HG02870 (cell line): Measurements from ENCODE around the gene ZNF329.

Source experiments
- ATAC-seq: cut with Tn5 transposase; IDR thresholded peaks from one replicate; pipeline ENCODE4 v1.9.1; 2021; ENCODE audit warnings: mild to moderate bottlenecking, moderate library complexity; ENCODE audit not compliant: unreplicated experiment

Gene ZNF329

DNA sequence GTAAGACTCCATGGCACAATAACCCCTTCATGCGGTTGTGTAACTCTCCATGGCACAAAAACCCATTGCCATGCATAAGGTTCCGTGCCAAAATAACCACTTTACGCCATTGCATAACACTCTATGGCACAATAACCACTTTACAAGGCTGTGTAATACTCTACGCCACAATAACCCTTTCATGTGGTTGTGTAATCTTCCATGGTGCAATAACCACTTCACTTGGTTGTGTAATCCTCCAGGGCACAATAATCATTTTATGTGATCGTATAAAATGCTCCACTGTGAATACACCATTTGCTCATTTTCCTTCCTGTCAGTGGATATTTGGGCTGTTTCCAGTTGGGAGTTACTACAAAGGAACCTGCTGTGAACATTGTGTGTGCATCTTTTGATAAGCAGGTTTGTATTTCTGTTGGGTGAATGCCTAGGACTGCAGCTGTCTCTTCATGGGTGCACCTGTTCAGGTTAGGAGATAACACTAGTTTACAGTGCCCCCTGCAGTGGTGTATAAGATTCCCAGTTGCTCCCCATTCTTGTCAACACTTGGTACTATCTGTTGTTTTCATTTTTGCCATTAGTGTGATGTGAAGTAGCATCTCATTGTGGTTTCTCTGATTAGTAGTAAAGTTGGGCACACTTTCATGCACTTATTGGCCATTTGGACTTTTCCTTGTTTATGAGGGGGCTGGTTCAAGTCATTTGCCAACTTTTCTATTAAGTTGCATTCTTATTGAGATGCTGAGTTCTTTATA lies 31.4 kb downstream of the ZNF329 start:
- no peak for ATAC-seq

DNA sequence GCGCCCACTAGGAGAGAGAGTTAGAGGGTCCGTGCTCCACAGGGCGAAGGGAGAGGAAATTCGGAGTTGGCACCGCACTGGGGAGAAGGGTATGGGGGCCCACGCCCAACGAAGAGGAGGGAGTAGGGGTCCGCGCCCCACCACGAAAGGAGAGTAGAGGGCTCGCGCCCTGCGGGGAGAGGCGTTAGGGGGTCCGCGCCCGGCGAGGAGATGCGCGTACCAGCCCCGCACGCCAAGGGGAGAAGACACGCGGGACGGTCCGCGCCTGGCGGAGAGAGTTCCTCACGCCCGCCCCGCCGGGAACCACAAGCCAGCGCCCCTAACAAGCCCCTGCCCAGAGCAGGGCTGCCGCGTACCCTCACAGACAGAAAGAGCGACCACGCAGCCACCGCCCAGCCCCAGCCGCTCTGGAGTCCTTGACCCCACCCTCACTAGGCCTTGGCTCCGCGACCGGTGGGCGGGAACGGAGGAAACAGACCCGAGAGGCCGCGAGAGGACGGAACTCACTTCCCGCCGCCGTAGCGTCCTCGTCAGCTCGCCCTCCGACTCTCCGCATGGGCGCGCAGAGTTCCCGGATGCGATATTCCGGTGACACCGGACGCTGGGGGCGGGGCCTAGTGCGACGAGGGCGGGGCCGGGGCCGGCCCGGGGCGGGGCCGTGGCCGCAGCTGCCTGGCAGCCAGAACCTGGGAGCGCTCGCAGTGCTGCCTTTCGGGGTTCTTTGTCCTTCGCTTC lies 32.6 kb downstream of the ZNF329 start:
- ATAC-seq, result no peak

DNA sequence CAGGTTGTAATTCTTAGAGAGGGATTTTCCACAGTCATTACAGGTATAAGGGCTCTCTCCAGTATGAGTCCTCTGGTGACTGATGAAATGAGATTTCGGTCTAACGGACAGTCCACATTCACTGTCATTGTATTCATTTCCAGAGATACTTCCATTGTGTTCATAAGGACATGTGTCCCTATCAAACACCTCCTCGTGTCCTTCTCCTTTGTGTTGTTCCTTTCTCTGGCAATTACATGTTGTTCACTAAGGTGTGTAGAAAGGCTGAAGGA lies 42.1 kb downstream of the ZNF329 start:
- no peak for ATAC-seq

DNA sequence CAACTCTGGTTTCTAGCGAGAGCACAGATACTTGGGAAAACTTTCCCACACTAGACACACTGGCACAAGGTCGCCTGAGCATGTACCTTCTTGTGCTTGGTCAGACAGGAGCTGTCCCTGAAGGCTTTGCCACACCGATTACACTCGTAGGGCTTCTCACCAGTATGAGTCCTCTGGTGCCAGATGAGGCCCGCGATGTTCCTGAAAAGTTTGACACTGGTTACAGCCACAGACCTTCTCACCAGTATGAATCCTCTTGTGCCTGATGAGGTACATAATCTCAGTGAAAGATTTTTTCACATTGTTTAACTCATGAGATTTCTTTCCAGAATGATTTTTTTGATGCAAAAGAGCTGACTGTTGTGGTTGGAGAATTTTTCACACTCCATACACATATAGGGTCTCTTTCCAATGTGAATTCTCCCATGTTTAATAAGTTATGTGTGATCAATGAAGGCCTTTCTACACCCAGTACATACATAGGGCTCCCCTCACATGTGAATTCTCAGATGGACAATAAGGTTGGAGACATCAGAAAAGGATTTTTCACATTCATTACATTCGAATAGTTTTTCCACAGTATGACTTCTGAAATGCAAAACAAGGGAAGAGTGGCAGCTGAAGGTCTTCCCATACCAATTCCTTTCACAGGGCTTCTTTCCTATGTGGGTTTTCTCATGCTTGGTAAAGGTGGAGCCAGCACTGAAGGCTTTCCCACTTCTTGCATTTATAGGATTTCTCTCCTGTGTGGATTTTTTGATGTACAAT lies 42.6 kb downstream of the ZNF329 start:
- ATAC-seq, result no peak

DNA sequence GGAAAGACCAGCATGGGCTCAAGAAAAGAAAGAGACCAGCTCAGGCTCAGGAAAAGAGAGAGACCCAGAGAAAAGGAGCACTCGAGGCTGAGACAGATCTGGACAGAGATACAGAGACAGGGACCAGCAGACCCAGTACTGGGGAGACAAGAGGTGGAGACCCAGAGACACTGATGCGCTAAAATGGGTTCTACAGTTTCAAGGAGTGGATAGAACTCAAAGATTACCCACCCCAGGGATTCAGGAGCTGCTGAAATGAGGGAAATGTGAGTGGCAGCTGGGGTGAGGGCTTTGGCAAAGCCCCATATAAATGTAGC lies 51.9 kb downstream of the ZNF329 start:
- ATAC-seq, result no peak

DNA sequence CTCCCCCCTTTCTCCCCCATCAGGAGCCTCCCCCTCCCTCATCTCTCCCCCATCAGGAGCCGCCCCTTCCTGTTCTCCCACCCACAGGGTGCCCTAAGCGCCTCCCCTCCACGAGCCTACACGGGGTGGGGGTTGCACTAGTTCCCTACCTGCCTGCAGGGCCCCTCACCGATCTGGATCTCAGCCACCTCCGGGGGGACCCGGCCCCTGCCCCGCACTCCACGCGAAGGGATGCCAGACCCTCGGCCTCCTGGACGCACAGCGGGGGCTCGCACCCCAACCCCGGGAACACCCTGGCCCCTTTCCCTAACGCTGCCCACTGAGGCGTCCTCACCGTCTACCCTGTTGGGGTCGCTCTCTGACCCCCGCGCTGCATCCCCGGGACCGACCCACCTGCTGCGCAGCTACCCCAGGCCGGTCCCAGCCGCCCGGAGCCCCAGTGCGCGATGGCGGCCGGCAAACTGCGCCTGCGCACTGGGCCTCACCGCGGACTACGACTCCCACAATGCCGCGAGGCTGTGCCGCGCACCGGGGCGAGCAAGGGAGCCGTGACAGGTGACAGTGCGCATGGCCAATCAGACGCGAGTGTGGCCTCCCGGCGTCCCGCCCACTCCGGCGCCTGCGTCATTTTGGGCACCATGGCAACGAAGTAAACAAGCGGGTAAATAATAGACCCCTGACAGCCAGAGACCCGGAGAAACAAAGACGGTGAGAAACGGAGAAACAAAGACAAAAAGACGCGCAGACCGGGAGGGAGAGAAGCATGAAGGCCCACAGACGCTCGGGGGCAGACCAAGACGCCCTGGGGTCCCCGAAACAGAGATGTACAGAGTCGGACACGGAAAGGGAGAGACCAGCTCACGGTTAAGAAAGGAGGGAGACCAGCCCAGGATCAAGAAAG lies 52.6 kb downstream of the ZNF329 start, which contains the start of gene ZSCAN18:
ZSCAN18 (minus strand) TSS at position 451 of the 901 bp plus-strand sequence. CDS start 7,964 bp downstream, outside the sequence.
- peak; percentile 59 for ATAC-seq

DNA sequence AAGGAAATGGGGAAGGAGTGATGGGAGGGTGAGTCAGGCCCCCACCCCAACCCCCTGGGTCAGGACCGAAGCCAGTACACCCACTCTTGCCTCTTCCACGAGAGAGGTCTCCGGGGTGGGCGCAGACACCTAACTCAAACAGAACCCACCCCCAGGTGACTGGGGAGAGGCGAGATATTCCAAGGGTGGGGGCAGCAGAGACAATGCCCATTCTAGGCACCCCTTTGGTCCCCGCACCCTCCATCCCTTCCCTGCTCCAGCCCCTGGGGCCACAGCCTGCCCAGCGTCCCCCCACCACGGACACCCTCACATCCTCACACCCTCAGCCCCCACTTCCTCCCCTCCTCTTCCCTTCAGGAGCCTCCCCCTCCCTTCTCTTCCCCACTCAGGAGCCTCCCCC lies 53.2 kb downstream of the ZNF329 start:
- ATAC-seq, result no peak

DNA sequence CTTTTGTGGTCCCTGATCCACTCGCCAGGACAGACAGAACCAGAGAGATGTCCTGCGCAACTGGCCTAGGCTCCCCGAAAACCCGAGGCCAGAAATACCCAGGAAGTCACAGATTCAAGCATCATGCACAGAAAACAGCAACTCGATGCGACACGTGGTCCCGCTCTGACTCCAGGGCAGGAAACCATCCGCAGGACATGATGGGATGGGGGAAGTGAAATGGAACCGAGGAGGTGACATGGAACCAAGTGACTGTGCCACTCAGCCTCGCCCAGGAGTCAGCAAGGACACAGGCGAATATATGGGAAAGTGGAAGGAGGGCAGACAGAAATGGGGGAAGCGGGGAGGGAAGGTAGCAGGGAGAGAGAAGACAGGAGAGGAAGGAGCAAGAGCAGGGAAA lies 53.7 kb downstream of the ZNF329 start:
- no peak for ATAC-seq

DNA sequence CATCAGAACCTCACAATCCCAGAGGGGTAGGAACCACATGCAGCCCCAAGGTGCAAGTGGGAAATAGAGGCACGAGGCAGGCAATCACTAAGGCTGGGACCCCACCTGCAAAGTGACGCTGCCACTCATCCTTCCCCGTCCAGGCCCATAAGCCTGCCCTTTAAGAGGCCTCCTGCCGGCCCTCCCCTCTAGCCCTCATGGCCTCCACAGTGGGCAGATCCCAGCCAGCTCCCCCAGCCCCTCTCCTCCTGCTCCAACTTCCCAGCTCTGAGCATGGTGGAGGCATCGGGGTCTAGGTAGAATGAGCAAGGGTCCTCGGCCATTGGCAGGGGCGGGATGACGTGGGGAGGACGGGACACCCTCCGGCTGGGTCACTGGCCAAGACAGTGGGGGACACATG lies 55.3 kb downstream of the ZNF329 start:
- ATAC-seq, result no peak

DNA sequence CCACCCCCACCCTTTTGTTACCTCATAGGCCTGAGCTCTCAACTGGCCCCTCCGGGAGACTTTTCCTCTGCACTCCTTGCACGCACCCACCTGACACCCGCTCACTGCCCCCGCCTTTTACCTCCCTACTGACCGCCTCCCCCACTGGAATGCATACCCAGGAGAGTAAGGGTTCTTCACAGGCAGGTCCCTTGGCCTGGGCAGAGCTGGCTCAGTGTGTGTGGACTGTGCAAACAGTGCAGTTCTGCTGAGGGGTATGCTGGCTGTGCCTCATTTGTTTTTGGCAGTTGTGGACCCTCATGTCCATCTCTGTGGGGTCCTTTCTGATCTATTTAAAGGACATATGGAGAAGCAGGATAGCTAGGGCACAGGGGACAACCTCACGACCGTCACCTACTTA lies 57.5 kb downstream of the ZNF329 start:
- no peak for ATAC-seq

DNA sequence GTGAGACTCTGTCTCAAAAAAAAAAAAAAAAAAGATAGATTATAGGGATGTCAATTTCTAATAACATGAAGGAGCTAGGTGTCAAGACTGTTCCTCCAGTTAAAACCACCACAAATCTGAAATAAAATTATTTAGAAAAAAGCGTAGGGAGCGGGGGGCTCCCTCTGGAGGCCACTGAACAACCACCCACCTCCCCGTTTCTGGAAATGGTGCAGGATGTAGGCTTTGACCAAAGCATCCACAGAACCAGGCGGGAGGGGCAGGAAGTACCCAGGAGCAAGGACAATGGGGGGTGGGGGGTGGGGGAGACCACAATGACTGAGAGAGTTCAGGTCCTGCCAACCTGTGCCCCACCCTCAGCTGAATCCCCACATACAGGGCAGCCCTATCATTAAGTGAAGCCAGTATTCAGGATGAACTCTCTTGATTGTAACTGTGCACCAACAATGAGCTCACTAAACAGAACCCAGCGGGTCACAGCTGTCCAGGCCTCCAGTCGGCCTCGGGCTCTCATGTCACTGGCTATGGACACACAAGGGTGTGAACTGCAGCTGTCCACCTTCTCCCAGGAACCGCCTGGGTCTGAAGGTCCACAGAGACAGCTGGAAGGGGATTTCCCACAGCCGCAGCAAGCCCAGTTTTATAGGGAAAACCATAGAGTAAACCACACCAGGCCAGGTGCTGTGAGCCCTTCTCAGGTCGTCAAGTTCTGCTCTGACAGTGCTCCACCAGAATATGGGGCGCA lies 59.2 kb downstream of the ZNF329 start:
- no peak for ATAC-seq

DNA sequence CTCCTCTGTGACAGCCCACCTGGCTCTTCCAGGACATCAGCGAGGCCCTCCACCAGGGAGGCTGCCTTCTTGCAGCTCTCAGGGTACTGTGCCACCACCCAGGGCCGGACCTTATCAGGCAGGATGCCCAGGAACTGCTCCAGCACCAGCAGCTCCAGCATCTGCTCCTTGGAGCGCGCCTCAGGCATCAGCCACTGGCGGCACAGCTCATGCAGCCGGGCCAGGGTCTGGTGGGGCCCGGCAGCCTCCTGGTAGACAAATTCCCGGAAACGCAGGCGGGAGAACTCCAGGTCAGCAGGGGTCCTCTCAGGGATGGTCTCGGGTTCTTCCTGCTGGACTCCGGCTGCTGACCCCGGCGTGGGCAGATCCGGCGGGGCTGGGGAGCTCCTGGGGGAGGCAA lies 60.7 kb downstream of the ZNF329 start:
- ATAC-seq, result no peak

DNA sequence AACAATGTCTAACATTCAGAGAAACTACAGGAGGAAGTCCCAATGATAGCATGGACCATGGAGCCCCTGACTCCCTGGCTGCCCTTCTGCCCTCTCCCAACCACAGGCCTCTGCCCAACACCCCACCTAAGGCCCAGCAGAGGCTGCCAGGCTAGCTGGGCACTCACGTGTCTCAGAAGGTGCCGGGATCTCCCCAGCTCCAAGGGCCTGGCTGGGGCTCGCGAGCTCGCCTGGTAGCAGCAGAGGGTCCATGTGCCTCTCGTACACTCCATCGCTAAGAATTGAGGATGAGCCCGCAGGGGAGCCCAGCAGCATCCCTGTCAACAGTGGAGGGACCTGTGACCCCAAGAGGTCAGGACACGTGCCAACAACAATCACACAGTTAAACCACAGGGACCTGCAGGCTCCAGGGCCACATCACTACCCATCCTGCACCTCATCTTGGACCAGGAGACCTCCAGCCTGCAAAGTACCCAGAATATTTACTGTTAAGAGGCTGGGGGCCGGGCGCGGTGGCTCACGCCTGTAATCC lies 62.0 kb downstream of the ZNF329 start:
- no peak for ATAC-seq

DNA sequence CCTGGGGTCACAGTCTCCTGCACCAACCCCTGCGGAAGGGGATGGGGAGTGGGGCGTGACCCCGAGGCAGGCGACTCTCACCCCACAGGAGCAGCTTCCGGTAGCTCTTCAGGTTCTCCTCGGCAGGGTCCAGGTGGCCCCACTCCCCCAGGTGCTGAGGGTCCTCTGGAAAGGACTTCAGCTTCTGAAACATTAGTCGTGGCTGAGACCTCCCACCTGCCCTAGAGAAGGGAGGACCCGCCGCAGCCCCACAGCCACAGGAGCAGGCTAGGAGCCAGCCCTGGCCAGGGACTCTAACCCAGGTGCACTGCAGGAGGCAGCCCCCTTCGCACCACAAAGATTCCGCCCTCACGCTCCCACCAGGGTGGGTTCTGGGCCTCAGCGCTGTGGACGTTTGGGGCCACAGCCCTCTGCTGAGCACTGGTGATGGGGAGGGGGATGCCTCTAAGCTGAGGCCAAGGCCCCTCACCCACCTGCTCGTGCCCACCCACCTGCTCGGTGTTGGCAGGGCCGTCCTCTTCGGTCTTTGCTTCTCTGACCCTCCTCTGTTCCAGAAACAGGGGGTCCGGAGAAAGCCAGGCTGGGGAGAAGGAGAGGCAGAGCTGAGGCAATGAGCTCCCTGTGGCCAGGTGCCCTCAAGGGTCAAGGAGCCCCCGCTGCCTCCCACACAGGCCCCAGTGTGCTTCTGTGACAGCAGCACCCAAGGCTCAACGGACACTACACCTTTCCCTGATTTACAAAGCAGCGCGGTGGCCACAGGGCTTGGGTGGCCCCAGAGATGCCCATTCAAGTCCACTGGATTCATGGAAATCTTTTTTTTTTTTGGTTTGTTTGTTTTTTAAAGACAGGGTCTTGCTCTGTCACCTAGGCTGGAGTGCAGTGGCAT lies 63.5 kb downstream of the ZNF329 start:
- no peak for ATAC-seq

DNA sequence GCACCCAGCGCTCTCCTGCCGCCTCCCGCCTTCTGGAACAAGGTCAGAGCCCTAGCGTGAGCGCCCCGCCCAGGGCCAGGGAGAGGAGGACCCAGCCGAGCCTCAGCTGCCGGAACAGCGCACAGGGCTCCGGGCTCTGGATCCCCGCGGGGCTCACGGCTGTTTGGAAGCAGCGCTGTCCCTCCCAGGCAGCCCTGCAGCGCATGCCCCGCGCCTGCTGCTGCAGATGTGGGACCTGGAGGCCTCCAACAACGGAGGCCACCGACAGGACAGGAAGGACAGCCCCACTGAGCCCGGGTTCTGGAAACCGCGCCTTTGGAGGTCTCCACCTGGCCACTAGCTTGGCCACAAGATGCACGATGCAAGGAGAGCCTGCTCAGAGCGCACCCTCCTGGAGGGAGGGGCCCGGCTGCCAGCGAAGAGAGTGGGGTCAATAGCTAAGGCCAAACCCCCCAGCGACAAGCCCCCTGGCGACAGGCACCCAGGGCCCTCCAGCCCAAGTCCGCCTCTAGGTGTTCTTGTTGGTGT lies 65.2 kb downstream of the ZNF329 start:
- ATAC-seq, result no peak

DNA sequence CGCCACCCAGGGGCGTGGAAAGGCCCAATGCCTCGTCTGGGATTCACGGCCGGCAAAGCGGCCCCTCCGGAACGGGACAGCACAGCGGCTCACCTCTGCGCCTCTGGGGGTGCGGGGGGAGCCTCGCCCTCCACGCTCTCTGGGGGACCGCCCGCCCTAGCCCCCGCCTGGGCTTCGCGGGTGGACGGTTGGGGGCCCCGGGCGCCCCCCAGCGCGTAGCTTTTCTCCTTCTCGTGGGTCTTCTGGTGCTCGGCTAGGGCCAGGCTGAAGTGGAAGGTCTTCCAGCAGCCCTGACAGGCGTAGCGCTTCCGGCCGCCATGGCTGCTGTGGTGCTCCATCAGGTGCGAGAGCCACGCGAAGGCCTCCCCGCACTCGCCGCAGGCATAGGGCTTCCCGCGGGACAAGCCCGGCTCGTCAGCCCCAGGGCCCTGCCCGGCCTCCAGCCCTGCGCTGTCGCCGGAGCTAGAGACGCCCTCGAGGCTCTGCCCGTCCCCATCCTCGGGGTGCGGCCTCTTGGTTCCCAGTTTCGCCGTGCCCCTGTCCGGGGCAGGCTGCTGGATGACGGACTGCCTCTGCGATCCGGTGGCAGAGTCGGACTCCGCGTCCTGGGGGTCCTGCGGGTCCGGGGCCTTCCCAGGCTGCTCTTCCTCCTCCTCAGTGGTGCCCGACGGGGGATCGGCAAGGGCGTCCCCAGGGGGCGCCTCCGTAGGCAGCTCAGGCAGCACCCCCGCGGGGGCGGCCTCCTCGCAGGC lies 65.8 kb downstream of the ZNF329 start:
- no peak for ATAC-seq

DNA sequence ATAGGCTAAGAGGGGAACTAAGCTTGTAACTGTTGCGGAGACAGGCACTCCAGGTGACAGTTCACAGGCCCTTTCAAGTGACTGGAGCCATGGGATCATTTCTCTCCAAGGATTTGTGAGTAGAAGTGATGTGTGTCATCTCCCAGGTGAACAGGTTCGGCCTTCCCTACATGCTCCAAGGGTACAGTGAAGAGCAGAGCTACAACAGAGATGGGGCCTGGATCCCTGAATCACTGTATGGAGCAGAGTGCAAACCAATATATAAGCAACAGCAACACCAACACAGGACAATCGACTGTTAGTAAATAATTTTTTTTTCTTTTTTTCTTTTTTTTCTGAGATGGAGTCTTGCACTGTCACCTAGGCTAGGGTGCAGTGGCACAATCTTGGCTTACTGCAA lies 67.6 kb downstream of the ZNF329 start:
- ATAC-seq, result no peak

DNA sequence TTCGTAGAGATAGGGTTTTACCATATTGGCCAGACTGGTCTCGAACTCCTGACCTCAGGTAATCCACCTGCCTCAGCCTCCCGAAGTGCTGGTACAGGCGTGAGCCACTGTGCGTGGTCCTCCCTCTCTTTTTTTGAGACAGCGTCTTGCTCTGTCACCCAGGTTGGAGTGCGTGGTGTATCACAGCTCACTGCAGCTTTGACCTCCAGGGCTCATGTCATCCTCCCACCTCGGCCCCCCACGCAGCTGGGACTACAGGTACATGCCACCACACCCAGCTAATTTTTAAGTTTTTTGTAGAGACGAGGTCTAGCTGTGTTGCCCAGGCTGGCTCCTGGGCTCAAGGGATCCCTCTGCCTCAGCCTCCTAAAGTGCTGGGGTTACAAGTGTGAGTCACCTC lies 70.8 kb downstream of the ZNF329 start:
- ATAC-seq, result no peak
